ENCODE measurements around the gene SNX13.
A peak's percentile ranks its signal among the peaks of the same experiment; 100 is the strongest.

The SNX13 gene

GRCh38 chr7:17940302-17940883, at the start of gene SNX13:
SNX13 (minus strand) TSS chr7:17940494; CDS start chr7:17940295, 199 bp downstream.
- DNase-seq, result peak; percentile 97

- DNase-seq, result no peak
These were observed 49.3 kb upstream of the SNX13 start for GRCh38 chr7:17989546-17989945.

- DNase-seq, result no peak
These were observed 48.6 kb upstream of the SNX13 start for GRCh38 chr7:17988858-17989257.

- no peak for DNase-seq
These were observed 47.8 kb upstream of the SNX13 start for GRCh38 chr7:17988141-17988540.

GRCh38 chr7:17986851-17987250, 46.6 kb upstream of the SNX13 start:
- no peak for DNase-seq

- no peak for DNase-seq
These were observed 45.4 kb upstream of the SNX13 start for GRCh38 chr7:17985473-17986239.

GRCh38 chr7:17984288-17984687, 44.0 kb upstream of the SNX13 start:
- DNase-seq, result no peak

GRCh38 chr7:17983221-17984062, 43.1 kb upstream of the SNX13 start:
- no peak for DNase-seq

- DNase-seq, result no peak
These were observed 36.7 kb upstream of the SNX13 start for GRCh38 chr7:17976952-17977351.

GRCh38 chr7:17971411-17971810, 31.1 kb upstream of the SNX13 start:
- no peak for DNase-seq

GRCh38 chr7:17968791-17969715, 28.8 kb upstream of the SNX13 start:
- DNase-seq, result no peak

- DNase-seq, result no peak
These were observed 26.4 kb upstream of the SNX13 start for GRCh38 chr7:17966706-17967105.

GRCh38 chr7:17965603-17966002, 25.3 kb upstream of the SNX13 start:
- no peak for DNase-seq

GRCh38 chr7:17963281-17963680, 23.0 kb upstream of the SNX13 start:
- DNase-seq, result no peak

- no peak for DNase-seq
These were observed 22.4 kb upstream of the SNX13 start for GRCh38 chr7:17962652-17963051.

- DNase-seq, result no peak
These were observed 17.6 kb upstream of the SNX13 start for GRCh38 chr7:17957871-17958270.

- no peak for DNase-seq
These were observed 12.1 kb upstream of the SNX13 start for GRCh38 chr7:17952387-17952786.

GRCh38 chr7:17951742-17952254, 11.5 kb upstream of the SNX13 start:
- DNase-seq, result no peak

GRCh38 chr7:17948526-17949238, 8.4 kb upstream of the SNX13 start:
- DNase-seq, result no peak

GRCh38 chr7:17947620-17948019, 7.3 kb upstream of the SNX13 start:
- no peak for DNase-seq

- no peak for DNase-seq
These were observed 6.3 kb upstream of the SNX13 start for GRCh38 chr7:17946591-17946990.

GRCh38 chr7:17944720-17945119, 4.4 kb upstream of the SNX13 start:
- no peak for DNase-seq
